Esophagus (tissue), 2 donors: ENCODE measurements around the gene CRAT. TPM values are rescaled to one million over a fixed set of nuclear protein-coding genes. Genes with fewer than 3 reads are reported as not detected.

ENCODE experiments used
- H3K27ac ChIP-seq, 2 donors: one replicate each; pipeline ENCODE4 v1.5.1; 2013; ENCODE audit warnings: low read depth in 2 of 2, mild to moderate bottlenecking in 2 of 2, inconsistent platforms in 1 of 2, low read length in 1 of 2, moderate library complexity in 1 of 2
- H3K27me3 ChIP-seq, 2 donors: one replicate each; pipeline ENCODE4 v1.6.1; 2013; ENCODE audit warnings: low read length in 2 of 2, control low read depth in 1 of 2, mild to moderate bottlenecking in 1 of 2; ENCODE audit not compliant: insufficient read depth in 2 of 2, control insufficient read depth in 1 of 2
- H3K36me3 ChIP-seq, 2 donors: one replicate each; pipeline ENCODE4 v1.6.1; 2013; ENCODE audit warnings: low read length in 1 of 2; ENCODE audit not compliant: control insufficient read depth in 2 of 2, insufficient read depth in 2 of 2
- H3K4me1 ChIP-seq, 2 donors: one replicate each; pipeline ENCODE4 v1.6.1; 2013; ENCODE audit warnings: low read length in 1 of 2; ENCODE audit not compliant: control insufficient read depth in 2 of 2, insufficient read depth in 2 of 2
- H3K4me3 ChIP-seq, 2 donors: one replicate each; pipeline ENCODE4 v1.5.1; 2013; ENCODE audit warnings: low read length in 2 of 2, mild to moderate bottlenecking in 2 of 2, low read depth in 1 of 2, moderate library complexity in 1 of 2
- H3K9me3 ChIP-seq, 2 donors: one replicate each; pipeline ENCODE4 v1.6.1; 2013; ENCODE audit warnings: mild to moderate bottlenecking in 2 of 2, low read depth in 1 of 2, low read length in 1 of 2, moderate library complexity in 1 of 2; ENCODE audit not compliant: control insufficient read depth in 2 of 2, insufficient read depth in 1 of 2
- WGBS, 2 donors: extraction: QIAGEN DNeasy Blood & Tissue Kit; methylation state at CpG; one replicate each; pipeline ENCODE4 v1.1.7; 2013; 5-methylcytosine and 5-hydroxymethylcytosine counted together
- polyA plus RNA-seq, 2 donors: library from polyadenylated mRNA; stranded (reverse); fragments of 200-250 nt; gene quantifications; one replicate each; pipeline ENCODE4 v1.2.3, GENCODE V29; 2013
- donor health status: healthy with polysubstance abuse.
- donor health status: Bipolar disorder and iron deficiency.

CRAT gene
- 10 to 100 TPM; 26.6 to 36.7 TPM for polyA plus RNA-seq

DNA sequence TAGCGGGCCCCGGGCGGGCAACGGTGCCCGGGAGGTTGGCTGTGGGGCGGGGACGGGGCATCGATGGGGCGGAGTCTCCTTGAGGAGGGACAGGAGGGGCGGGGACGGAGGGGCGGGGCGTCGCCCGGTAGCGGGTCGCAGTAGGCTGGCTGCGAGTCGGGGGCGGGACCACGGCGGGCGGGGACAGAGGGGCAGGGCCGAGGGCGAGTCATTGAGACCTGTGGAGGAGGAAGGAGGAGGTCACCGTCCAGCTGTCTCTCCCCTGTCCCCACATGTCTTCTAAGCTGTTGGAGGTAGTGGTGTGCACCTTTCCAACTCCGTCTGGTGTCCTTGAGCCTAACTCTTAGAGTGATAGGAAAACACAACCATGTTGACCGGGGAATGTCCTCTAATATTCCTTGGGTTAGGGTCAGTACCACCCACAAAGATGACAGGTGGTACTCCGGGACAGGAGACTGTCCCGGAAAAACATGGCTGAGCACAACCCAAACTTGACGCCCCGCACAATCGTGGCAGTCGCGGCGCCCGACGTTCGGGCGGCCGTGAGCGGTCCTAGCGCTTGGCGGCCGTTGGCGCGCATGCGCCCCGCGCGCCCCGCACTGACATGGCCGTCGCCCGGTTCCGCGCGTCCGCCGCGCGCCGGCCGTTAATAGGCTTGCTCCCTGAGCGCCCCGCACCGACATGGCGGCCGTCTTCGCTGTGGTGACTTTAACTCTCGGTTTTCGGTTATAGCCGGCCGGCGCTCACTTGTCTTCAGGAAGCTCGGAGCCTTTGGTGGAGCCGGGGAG is at the start of gene CRAT, which contains the start of gene PTPA:
CRAT (minus strand) TSS at position 54 of the 788 bp plus-strand sequence. CDS start 284 bp downstream, outside the sequence.
PTPA (plus strand) TSS at position 676 of the 788 bp plus-strand sequence. CDS start 186 bp downstream, outside the sequence.
- H3K27ac ChIP-seq = peak within 1 kb of the TSS; percentile 96
- H3K4me3 ChIP-seq = peak within 1 kb of the TSS; percentile 74 to 91
- H3K4me1 ChIP-seq = peaks cover 2 to 30% of the 10 kb centered on the region in 2 donors
- H3K36me3 ChIP-seq = peaks cover 0 to 14% of the 10 kb centered on the region in 2 donors
- H3K9me3 ChIP-seq = no peaks in the 10 kb centered on the region
- 0 to 1% methylated on average over 55 to 77 of the region's 77 CpGs for WGBS, 2 donors
- no peaks in the 10 kb centered on the region for H3K27me3 ChIP-seq

DNA sequence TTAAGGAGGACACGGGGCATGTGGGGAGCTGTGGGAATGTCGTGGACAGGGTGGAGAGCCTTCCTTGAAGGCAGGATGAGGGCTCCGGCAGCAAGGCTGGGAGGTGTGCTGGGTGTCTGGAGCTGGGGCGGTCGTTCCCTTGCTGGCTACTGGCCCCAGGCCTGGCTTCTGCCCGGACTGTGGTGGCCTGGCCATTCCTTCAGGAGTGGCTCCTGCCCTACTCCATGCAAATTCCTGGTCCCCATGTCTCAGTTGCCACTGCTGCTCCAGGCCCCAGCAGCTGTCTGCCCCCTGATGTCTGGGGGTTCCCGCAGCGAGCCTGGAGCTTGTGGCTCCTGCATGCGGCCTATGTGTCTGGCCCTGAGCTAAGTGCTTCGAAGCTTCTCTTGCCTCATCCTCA is 45.6 kb upstream of the CRAT start:
- WGBS, 2 donors = 89 to 91% methylated on average over 10 of the region's 10 CpGs
- Histone ChIP-seq H3K4me1 (no peaks in the 10 kb centered on the region), H3K9me3 (no peaks in the 10 kb centered on the region), H3K27ac (no peak overlapping the region), H3K4me3 (no peak overlapping the region), H3K36me3 (peaks cover 4 to 16% of the 10 kb centered on the region in 2 donors), H3K27me3 (no peaks in the 10 kb centered on the region)

DNA sequence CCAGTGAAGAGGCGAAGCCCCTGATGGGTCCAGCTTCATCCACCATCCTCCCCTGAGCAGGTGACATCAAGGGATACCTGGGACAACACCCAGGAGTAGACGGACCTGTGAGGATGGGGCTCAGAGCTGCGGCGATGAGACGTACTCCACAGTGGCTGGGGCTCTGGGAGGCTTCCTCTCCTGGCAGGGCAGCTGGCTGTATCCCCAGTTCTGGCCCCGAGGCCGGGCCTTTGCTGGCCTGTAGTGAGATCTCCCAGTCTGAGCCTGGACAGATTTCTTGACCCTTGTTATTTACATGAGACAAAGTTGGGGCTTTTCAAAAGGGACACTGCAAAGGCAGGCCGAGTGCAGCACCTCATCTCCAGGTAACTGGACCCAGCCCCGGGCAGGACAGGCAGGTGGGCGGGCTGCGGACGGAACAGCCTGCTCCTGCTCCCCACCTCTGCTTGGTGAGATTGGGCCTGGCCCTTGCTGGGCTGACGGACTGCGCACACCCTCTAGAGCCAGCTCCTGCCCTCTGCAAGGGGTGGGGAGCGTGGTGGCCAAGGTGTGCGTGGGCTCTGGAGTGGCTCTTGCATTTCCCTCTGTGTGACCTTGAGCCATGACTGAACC is 44.4 kb upstream of the CRAT start:
- WGBS, 2 donors = 87 to 91% methylated on average over 16 of the region's 16 CpGs
- Histone ChIP-seq H3K4me1 (no peaks in the 10 kb centered on the region), H3K27ac (no peak overlapping the region), H3K27me3 (no peaks in the 10 kb centered on the region), H3K36me3 (peaks cover 4 to 20% of the 10 kb centered on the region in 2 donors), H3K9me3 (no peaks in the 10 kb centered on the region), H3K4me3 (no peak overlapping the region)

DNA sequence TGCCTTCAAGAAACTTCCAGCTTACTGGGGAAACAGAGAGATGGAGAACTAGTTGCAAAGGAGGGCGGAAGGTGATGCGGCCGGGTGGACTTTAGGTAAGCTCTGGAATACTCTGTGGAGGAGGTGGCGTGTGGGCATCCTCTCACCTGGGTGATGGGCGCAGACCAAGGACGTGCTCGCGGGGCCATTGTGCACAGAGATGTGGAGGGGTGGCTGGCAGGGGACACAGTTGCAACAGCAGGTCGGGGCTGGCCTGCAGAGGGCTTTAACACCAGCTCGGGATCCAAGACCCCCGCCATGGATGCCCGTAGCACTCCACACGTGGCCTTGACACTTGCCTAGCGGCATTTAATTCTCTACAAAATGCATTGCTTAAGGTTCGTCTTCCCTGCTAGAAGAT is 40.9 kb upstream of the CRAT start:
- Histone ChIP-seq H3K9me3 (no peaks in the 10 kb centered on the region), H3K4me1 (peaks cover 0 to 7% of the 10 kb centered on the region in 2 donors), H3K36me3 (peaks cover 7 to 39% of the 10 kb centered on the region in 2 donors), H3K27me3 (no peaks in the 10 kb centered on the region), H3K4me3 (no peak overlapping the region), H3K27ac (no peak overlapping the region)
- WGBS, 2 donors = 89 to 95% methylated on average over 15 of the region's 15 CpGs

DNA sequence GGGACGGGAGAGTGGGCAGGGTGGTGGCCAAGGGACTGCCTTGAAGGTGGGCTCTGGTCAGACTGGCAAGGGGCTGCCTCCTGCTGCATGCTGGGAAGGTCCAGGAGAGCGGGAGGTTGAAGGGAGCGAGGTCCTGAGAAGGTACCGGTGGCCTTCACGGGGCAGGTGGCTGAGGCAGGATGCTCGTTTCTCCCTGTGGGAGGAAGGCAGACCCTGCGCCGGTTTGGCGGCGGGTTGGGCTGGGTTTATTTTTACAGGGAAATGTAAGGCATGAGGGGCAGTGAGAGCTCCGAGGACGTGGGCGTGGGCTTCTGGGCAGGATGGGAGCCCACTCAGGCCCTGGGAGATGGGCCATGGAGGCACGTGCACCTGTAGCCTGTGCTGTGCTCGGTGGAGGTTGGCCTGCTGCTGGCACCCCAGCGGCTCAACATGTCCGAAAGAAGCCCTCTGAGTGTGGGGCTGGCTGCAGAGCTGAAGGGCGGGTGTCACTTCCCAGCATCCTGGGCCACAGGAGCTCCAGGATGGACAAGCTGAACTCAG is 40.1 kb upstream of the CRAT start:
- no peak overlapping the region for H3K4me3 ChIP-seq
- H3K27me3 ChIP-seq = no peaks in the 10 kb centered on the region
- no peaks in the 10 kb centered on the region for H3K9me3 ChIP-seq
- no peak overlapping the region for H3K27ac ChIP-seq
- H3K36me3 ChIP-seq = peaks cover 7 to 40% of the 10 kb centered on the region in 2 donors
- 88 to 89% methylated on average over 18 of the region's 18 CpGs for WGBS, 2 donors
- peaks cover 0 to 9% of the 10 kb centered on the region in 2 donors for H3K4me1 ChIP-seq

DNA sequence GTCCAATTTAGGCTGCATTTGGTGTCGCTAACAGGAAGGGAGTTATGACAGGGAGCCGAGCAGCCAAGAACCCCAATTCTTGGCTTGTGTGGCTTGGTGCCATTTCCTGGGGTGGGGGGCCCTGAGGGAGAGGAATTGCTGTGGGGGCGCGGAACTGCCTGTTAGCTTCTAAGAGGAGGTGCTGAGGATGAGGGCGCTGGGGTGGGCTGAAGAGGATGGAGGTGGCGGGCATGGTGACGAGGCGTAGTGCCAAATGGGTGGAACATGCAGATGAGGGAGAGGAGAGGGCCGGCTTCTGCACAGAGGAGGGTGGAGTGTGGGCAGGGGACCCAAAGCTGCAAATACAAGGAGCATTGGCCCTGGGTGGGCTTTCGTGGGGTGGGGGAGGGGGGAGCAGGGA is 39.5 kb upstream of the CRAT start:
- no peak overlapping the region for H3K4me3 ChIP-seq
- peaks cover 5 to 41% of the 10 kb centered on the region in 2 donors for H3K36me3 ChIP-seq
- peaks cover 0 to 9% of the 10 kb centered on the region in 2 donors for H3K4me1 ChIP-seq
- WGBS, 2 donors = 80% methylated on average over 10 of the region's 10 CpGs
- no peaks in the 10 kb centered on the region for H3K9me3 ChIP-seq
- H3K27me3 ChIP-seq = no peaks in the 10 kb centered on the region
- H3K27ac ChIP-seq = peak overlapping the region in 1 of 2 donors; percentile 11

DNA sequence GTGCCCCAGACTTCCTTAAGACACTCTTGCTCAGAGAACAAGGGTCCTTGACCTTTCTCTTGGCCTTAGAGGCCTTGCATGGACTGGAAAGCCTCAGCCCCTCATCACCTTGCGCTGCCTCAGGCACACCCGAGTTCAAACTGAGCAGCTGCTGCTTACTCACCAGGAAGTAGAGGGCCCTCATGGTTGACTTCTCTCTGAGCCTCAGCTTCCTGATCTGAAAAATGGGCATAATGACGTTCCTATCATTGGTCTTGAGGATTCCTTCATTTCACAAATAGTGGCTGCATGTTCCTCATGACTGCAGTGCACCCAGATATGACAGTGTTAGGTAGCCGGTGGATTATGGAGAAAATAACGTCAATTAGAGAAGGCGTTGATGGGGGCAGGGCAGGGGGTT is 38.8 kb upstream of the CRAT start:
- 75 to 78% methylated on average over 6 of the region's 6 CpGs for WGBS, 2 donors
- peaks cover 0 to 9% of the 10 kb centered on the region in 2 donors for H3K4me1 ChIP-seq
- H3K27ac ChIP-seq = peak overlapping the region in 1 of 2 donors; percentile 29
- H3K27me3 ChIP-seq = no peaks in the 10 kb centered on the region
- peaks cover 3 to 34% of the 10 kb centered on the region in 2 donors for H3K36me3 ChIP-seq
- H3K9me3 ChIP-seq = no peaks in the 10 kb centered on the region
- no peak overlapping the region for H3K4me3 ChIP-seq

DNA sequence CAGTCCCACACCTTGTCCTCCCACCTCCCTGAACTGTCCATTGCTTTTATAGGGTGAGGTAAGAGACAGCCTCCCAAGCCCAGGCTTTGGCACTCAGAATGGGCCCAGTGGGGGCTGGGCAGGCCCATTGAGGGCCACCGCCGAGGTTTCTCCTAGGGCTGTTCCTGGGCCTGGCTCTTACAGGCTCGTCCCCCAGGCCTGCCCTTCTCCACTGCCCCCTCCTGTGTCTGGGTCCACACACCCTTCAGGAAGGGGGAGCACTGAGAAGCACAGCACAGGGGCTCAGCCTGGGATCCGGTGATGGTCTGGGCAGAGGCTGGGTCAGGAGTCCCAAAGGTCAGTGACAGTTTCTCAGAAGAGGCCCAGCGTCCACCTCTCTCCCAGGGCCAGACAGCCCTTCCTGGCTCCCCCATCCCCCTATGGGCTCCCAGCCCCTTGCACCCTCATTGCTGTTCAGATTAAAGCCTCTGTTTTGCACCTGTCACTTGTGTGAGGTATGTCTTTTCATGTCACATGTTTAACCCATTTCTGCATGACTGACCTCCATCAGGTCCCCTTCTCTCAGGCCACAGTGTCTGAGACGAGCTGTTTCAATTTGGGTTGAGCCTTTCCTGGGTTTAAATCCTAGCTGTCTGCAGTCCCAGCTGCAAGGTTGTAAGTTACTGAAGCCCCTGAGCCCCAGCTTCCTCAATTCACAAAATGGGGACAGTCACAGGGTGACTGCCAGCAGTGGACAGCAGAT is 38.0 kb upstream of the CRAT start:
- Histone ChIP-seq H3K4me1 (peaks cover 0 to 11% of the 10 kb centered on the region in 2 donors), H3K27ac (peak overlapping the region in 1 of 2 donors; percentile 29), H3K9me3 (no peaks in the 10 kb centered on the region), H3K36me3 (peaks cover 3 to 40% of the 10 kb centered on the region in 2 donors), H3K27me3 (no peaks in the 10 kb centered on the region), H3K4me3 (no peak overlapping the region)
- WGBS, 2 donors = 81 to 88% methylated on average over 6 of the region's 6 CpGs

DNA sequence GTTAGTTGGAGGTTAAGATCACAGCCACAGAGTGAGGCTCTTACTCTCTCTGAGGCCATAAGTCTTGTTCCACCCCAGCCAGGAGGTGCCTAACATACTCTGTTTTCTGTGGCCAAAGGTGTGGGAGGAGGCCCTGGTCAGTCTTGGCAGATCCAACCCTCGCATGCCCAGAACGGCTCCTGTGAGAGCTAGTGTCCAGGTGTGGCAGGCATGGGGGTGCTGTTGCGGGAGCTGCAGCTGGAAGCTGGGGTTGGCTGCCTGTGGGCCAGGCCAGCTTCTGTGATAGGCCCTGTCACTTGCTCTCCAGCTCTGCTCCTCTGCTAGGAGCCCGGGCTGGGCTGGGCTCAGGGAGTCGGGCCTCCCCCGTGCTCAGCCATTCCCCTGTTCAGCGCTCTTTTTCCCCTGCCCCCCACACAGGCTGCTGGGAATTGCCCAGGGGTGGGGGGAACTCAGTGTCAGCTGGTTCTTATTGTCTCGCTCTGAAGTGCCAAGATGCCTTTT is 35.9 kb upstream of the CRAT start:
- Histone ChIP-seq H3K27ac (peak overlapping the region; percentile 75 to 80), H3K36me3 (peaks cover 3 to 47% of the 10 kb centered on the region in 2 donors), H3K4me1 (peaks cover 8 to 24% of the 10 kb centered on the region in 2 donors), H3K4me3 (no peak overlapping the region), H3K27me3 (no peaks in the 10 kb centered on the region), H3K9me3 (no peaks in the 10 kb centered on the region)
- WGBS, 2 donors = 50 to 86% methylated on average over 7 to 8 of the region's 8 CpGs
